ENCODE data around the gene CHMP3.

The CHMP3 gene

DNA sequence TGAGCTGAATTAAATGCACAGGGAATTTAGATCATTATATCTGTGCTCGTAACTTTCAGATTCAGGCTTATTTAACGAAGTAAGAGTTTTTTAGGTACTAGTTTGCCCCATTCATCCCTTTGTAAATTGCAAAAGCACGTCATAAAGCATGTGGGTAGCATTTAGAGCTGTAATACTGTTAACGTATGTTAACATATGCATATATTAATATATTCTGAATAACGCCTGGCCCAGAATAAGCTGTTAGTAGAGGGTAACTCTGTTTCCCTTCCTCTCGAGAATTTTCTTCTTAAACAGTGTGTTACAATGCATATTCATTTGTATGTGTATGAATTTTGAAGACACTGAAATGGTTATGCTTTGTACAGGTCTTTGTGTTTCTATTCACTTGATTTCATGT, 91.6 kb downstream of the CHMP3 start:
- H3K9me3 Mint-ChIP-seq: no peaks in the 10 kb centered on the region
- H3K27me3 Mint-ChIP-seq: no peaks in the 10 kb centered on the region
- peaks cover 72% of the 10 kb centered on the region for H3K4me1 Mint-ChIP-seq
- H3K4me3 Mint-ChIP-seq: no peak overlapping the region
- peaks cover 24% of the 10 kb centered on the region for H3K36me3 Mint-ChIP-seq
- H3K27ac Mint-ChIP-seq: peak overlapping the region; percentile 68

DNA sequence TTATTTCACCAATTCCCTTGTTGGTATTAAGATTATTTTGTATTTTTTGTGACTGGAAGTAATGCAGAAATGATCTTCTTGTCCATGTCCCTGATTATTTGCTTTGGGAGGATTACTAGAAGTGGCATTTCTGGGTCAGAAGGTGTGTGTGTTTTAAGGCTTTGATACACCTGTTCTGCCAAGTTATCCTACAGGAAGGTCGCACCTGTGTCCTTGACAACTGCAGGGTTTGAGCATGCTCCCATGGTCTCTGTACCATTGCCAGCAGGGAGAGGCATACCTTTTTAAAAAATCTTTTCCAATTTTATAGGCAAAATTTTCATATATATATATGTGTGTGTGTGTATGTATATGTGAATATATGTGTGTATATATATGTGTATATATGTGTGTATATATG, 92.4 kb downstream of the CHMP3 start:
- Mint-ChIP-seq H3K4me1 (peaks cover 74% of the 10 kb centered on the region), H3K27ac (no peak overlapping the region), H3K36me3 (peaks cover 23% of the 10 kb centered on the region), H3K9me3 (no peaks in the 10 kb centered on the region), H3K27me3 (no peaks in the 10 kb centered on the region), H3K4me3 (no peak overlapping the region)

DNA sequence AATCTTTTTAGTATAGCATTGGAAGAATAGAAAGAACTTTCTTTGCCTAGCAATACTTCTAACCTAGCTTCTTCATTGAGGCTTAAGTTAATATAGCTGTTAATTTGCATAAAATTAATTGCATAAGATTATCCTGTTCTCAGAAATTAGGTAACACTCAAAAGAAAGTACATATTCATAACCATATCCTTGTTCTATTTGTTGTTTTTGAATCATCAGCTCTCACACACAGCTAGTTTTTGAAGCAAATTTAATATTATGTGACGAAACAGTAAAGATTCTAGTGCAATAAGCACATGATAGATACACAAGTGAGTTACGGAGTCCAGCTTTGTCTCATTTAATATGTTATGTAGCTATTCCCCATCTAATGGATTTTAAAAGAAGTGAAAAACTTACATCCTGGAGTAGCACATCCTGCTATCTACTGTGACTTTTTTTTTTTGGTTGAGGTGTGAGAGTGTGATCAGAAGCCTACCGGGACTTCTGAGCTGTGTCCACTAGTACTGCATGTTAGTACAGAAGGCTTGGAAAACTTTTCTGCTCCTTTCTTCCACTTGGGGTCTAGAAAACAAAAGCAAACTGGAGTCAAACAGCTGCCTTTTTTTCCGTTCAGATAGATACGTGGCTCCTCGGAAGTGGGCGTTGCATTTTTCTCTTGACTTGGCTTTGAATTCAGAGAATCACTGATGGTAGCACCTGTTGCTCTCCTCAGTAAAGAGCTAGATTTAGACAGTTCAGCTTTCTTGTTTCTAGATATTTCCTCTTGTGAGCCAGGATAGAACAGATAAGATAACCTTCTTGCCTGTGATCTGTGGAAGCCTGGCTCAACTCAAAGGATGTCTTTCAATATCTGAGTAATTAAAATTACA, 94.8 kb downstream of the CHMP3 start:
- H3K27ac Mint-ChIP-seq: peak overlapping the region; percentile 95
- peaks cover 29% of the 10 kb centered on the region for H3K36me3 Mint-ChIP-seq
- no peaks in the 10 kb centered on the region for H3K27me3 Mint-ChIP-seq
- H3K9me3 Mint-ChIP-seq: no peaks in the 10 kb centered on the region
- H3K4me1 Mint-ChIP-seq: peaks cover 80% of the 10 kb centered on the region
- peak overlapping the region; percentile 71 for H3K4me3 Mint-ChIP-seq

DNA sequence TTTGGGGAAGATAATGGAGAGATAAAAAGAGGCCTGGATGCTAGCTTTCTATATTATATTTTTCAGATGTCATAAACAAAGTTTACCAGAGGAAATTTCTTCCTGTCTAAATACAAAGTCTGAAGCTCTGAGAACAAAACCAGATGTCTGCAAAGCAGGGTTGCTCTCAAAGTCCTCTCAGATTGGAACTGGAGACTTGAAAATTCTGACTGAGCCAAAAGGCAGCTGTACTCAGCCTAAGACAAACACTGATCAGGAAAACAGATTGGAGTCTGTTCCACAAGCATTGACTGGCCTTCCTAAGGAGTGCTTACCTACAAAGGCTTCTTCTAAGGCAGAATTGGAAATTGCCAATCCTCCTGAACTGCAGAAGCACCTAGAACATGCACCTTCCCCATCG, 96.9 kb downstream of the CHMP3 start:
- no peaks in the 10 kb centered on the region for H3K27me3 Mint-ChIP-seq
- H3K36me3 Mint-ChIP-seq: peaks cover 33% of the 10 kb centered on the region
- peaks cover 6% of the 10 kb centered on the region for H3K9me3 Mint-ChIP-seq
- peak overlapping the region; percentile 60 for H3K27ac Mint-ChIP-seq
- peaks cover 69% of the 10 kb centered on the region for H3K4me1 Mint-ChIP-seq
- H3K4me3 Mint-ChIP-seq: no peak overlapping the region

DNA sequence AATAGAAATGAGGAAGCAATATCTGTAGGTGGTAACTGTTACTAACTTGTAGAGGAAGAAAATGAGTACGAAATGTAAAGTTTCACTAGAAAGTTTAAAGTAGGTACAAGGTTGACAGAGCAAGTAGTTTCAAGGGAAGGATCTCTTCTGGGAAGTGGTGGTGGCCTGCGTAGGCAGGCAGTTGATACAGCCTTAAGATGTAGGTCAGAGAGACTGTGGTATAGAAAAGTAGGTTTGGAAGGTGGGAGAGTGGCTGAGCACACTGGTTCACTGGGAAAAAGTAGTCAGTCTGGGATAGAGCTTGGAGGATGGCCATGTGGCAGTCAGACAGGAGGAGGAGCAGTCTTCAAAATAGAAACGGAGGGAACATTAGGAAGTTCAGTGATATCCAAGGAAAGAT, 98.6 kb downstream of the CHMP3 start:
- peak overlapping the region; percentile 86 for H3K27ac Mint-ChIP-seq
- peaks cover 70% of the 10 kb centered on the region for H3K4me1 Mint-ChIP-seq
- no peaks in the 10 kb centered on the region for H3K27me3 Mint-ChIP-seq
- peaks cover 6% of the 10 kb centered on the region for H3K9me3 Mint-ChIP-seq
- H3K36me3 Mint-ChIP-seq: peaks cover 39% of the 10 kb centered on the region
- H3K4me3 Mint-ChIP-seq: no peak overlapping the region

DNA sequence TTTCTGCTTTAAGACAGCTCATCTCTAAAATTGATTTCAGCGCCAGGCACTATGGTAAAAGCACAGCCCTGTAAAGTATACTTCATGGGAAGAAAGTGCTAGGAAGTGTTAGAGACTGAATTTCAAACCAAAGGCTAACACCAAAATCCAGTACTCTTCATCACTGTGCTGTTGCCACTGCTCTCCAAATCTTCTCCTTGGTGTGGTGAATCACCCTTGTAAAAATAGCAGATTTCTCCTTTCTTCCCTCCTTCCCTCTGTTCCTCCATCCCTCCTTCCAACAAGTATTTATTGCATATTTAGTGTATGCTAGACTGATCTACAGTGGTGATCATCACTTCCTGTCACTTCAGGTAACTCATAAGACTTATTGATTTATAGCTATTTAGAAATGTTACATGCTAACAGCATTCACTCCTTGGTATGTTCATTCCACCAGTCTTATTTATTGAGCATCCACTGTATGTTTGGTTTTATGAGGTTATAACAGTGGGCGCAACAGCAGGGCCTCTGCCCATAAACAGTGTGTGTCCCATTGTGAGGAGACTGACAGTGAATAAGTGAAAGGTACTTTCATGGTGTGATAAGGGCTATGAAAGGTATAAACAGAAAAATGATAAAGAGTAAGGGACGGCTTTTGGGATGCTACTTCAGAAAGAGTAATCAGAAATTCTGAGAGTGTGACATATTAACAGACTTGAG, 102.0 kb downstream of the CHMP3 start:
- H3K27ac Mint-ChIP-seq: peak overlapping the region; percentile 56
- no peak overlapping the region for H3K4me3 Mint-ChIP-seq
- H3K27me3 Mint-ChIP-seq: no peaks in the 10 kb centered on the region
- peaks cover 6% of the 10 kb centered on the region for H3K9me3 Mint-ChIP-seq
- peaks cover 55% of the 10 kb centered on the region for H3K4me1 Mint-ChIP-seq
- H3K36me3 Mint-ChIP-seq: peaks cover 45% of the 10 kb centered on the region

DNA sequence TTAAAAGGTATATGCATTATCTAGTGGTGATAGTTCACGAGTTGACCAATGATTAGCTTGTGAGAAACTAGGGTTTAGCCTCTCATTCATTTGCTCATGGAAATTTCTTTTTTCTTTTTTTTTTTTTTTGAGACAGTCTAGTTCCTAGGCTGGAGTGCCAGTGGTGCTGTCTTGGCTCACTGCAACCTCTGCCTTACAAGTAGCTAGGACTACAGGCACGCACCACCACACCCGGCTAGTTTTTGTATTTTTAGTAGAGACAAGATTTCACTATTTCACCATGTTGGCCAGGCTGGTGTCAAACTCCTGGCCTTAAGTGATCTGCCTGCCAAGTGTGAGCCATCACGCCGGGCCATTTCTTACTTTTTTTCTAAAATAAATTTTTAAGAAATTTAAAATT, 108.1 kb downstream of the CHMP3 start:
- Mint-ChIP-seq H3K9me3 (no peaks in the 10 kb centered on the region), H3K36me3 (peaks cover 35% of the 10 kb centered on the region), H3K27ac (peak overlapping the region; percentile 23), H3K4me3 (no peak overlapping the region), H3K4me1 (peaks cover 48% of the 10 kb centered on the region), H3K27me3 (no peaks in the 10 kb centered on the region)

DNA sequence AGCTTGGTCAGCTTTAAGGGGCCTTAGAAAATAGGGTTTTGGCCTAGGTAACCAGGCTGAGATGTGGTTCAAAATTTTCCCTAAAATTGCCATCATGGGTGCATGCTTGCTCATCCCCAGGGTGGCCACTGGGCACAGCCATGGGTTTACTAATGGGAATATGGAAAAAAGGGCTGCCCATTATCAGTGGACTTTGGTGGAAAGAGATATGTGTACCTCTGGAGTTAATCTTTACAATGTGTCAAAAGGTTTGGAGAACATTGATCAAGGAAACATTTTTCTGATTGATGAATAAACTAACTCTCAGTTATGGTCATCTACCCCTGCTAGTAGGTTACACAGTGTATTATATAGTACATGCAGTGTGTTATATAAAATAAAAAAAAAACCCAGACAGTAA, 109.0 kb downstream of the CHMP3 start:
- Mint-ChIP-seq H3K4me3 (no peak overlapping the region), H3K27ac (no peak overlapping the region), H3K36me3 (peaks cover 36% of the 10 kb centered on the region), H3K4me1 (peaks cover 51% of the 10 kb centered on the region), H3K9me3 (no peaks in the 10 kb centered on the region), H3K27me3 (no peaks in the 10 kb centered on the region)

DNA sequence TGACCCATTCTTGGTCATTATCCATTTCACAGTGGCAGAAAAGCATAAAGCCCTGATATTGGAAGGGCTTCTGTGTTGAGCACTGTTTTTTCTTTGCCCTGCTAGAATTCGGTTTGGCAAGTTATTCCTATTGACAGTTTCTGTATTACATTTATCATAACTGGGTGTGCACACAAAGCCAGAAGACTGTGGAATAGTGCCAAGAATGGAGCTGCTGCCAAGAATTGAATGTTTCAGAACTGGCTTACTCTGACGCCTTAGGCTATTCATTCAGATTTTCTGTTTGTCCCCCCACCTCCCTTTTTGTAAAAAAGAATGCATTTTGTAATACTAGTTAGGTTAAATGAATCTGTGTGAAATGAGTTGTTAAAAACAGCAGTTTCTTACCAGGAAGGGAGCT, 109.4 kb downstream of the CHMP3 start:
- H3K36me3 Mint-ChIP-seq: peaks cover 33% of the 10 kb centered on the region
- H3K27me3 Mint-ChIP-seq: no peaks in the 10 kb centered on the region

More for the DNA sequence above, 109.4 kb downstream of the CHMP3 start:
- H3K4me1 Mint-ChIP-seq: peaks cover 51% of the 10 kb centered on the region
- no peak overlapping the region for H3K4me3 Mint-ChIP-seq
- no peak overlapping the region for H3K27ac Mint-ChIP-seq
- H3K9me3 Mint-ChIP-seq: no peaks in the 10 kb centered on the region
